SK-N-SH (cell line): ENCODE data around the gene NPIPA3.
"Not testable (repeated sequence)": the region's sequence is repeated elsewhere in the genome, so short reads cannot be mapped to it uniquely, and the experiment has no call there.

Source experiments
- CHD2 ChIP-seq: fragments of 150-350 bp; IDR thresholded peaks from 2 replicates; pipeline ENCODE4 v1.6.1; 2018; ENCODE audit warnings: low read length; ENCODE audit not compliant: partially characterized antibody
- EP300 ChIP-seq, 2 experiments: IDR thresholded peaks; 2 replicates each; pipeline versions ENCODE4 v1.4.0 to v1.6.1; 2012; ENCODE audit warnings: borderline replicate concordance in 1 of 2, low read depth in 1 of 2, low read length in 1 of 2
- IRF3 ChIP-seq: fragments of 150-350 bp; IDR thresholded peaks from 2 replicates; pipeline ENCODE4 v1.6.1; 2016; ENCODE audit warnings: mild to moderate bottlenecking, low read depth, low read length
- POLR2AphosphoS5 ChIP-seq: IDR thresholded peaks from 2 replicates; pipeline ENCODE4 v1.6.1; 2012; ENCODE audit warnings: low read depth, low read length
- RAD21 ChIP-seq: IDR thresholded peaks from 2 replicates; pipeline ENCODE4 v1.6.1; 2012; ENCODE audit warnings: mild to moderate bottlenecking, low read length
- REST ChIP-seq: IDR thresholded peaks from 2 replicates; pipeline ENCODE4 v1.6.1; 2012; ENCODE audit warnings: mild to moderate bottlenecking, low read depth, low read length, moderate library complexity
- RFX5 ChIP-seq: IDR thresholded peaks from 2 replicates; pipeline ENCODE4 v1.6.1; 2012; ENCODE audit warnings: mild to moderate bottlenecking, improper control_type of control experiment, low read length
- TAF1 ChIP-seq: IDR thresholded peaks from 2 replicates; pipeline ENCODE4 v1.6.1; 2012; ENCODE audit warnings: low read depth, mild to moderate bottlenecking, low read length, moderate library complexity, borderline replicate concordance
- USF2 ChIP-seq: fragments of 150-350 bp; IDR thresholded peaks from 2 replicates; pipeline ENCODE4 v1.6.1; 2017; ENCODE audit warnings: antibody characterized with exemption, low read length, low read depth, borderline replicate concordance
- TF ChIP-seq, protein P1 (sequence below): fragments of 200-600 bp; sonication (generic); IDR thresholded peaks from 2 replicates; pipeline ENCODE4 v1.6.1; 2017; ENCODE audit warnings: antibody characterized with exemption, mild to moderate bottlenecking, moderate library complexity

DNA sequence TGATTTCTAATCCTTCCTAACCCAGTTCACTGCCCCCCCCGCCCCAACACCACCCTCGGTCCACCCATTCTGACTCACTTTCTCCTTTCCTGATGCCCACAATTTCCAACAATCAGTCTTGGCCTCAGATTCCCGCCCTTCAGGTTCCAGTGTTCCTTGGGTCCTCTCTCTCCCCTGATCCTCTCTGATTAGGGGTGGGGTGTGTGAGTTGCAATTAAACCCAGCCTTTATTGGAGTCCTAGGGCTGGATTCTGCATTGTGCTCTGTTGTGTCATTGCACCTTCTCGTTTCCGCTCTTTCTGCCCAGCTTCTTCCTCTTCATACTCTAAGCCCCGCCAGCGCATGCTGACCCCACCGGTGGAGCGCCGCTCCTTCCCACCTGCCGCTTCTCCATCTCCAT lies 539 bp upstream of the NPIPA3 start:
- TF ChIP-seq USF2; EP300 (IDR thresholded peaks at IDR 0.05; ENCODE audit: borderline replicate concordance in 1 of 2, low read depth in 1 of 2, low read length in 1 of 2); RFX5; POLR2AphosphoS5; IRF3; RAD21; CHD2; TAF1; REST: not testable (repeated sequence)
- TF ChIP-seq, protein P1, sequence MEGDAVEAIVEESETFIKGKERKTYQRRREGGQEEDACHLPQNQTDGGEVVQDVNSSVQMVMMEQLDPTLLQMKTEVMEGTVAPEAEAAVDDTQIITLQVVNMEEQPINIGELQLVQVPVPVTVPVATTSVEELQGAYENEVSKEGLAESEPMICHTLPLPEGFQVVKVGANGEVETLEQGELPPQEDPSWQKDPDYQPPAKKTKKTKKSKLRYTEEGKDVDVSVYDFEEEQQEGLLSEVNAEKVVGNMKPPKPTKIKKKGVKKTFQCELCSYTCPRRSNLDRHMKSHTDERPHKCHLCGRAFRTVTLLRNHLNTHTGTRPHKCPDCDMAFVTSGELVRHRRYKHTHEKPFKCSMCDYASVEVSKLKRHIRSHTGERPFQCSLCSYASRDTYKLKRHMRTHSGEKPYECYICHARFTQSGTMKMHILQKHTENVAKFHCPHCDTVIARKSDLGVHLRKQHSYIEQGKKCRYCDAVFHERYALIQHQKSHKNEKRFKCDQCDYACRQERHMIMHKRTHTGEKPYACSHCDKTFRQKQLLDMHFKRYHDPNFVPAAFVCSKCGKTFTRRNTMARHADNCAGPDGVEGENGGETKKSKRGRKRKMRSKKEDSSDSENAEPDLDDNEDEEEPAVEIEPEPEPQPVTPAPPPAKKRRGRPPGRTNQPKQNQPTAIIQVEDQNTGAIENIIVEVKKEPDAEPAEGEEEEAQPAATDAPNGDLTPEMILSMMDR: not testable (repeated sequence)
